Occipital lobe (tissue), 2 donors: ENCODE measurements around the gene TBX15. TPM values are rescaled to one million over a fixed set of nuclear protein-coding genes. Genes with fewer than 3 reads are reported as not detected.

Experiments
- DNase-seq: peaks from one replicate; lab custom pipeline; 2025; lab: John Stamatoyannopoulos, UW
- total RNA-seq: library from RNA; depleted of rRNA; stranded (reverse); fragments of >200 nt; gene quantifications from one replicate; pipeline ENCODE4 v1.2.3, GENCODE V29; 2014

The TBX15 gene
- total RNA-seq, 1 donor from 2014 or later: 1.2 TPM

- DNase-seq: no peak
These were observed 2.2 kb downstream of the TBX15 start for GRCh38 chr1:118985640-118986554.

DNA sequence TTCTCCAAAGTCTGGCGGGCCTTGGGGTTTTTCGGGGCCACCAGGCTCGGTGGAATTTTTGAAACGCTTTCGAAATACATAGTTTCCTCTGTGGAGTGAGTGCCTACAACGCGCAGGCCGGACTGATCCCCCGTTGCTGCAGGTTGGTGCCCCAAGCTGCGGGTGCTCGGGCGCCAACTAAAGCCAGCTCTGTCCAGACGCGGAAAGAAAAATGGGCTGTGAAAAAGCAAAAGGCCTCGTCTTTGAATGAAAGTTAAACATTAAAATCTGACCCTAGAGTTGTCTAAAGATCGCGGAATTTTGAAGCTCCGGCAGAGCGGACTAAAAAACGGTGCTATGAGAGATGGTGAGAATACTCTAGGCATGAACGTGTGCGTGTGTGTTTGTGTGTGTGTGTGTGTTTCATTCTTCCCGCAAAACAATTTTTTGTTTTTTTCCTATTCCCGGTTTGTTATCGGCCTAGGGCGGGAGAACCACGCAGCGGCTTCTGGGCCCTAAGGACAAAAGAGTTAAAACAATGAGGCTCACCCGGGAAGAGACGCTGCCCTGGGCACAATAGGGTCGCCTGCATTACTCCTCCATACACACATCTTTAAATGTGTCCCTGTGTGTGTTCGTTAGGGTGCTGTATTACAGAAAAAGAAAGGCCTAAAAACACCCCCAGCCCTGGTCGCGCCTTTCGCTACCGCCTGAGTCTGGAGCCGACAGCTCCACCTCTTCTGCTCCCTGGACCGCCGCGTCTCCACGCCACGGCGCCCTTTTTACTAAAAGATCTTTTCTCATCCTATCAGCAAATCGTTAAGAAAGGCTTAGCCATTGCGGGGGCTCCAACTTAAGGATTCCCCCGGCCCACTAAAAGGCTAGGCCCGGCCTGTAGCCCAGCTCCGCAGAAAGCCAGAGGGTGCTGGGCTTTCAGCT is 3.2 kb downstream of the TBX15 start:
- DNase-seq: no peak

DNA sequence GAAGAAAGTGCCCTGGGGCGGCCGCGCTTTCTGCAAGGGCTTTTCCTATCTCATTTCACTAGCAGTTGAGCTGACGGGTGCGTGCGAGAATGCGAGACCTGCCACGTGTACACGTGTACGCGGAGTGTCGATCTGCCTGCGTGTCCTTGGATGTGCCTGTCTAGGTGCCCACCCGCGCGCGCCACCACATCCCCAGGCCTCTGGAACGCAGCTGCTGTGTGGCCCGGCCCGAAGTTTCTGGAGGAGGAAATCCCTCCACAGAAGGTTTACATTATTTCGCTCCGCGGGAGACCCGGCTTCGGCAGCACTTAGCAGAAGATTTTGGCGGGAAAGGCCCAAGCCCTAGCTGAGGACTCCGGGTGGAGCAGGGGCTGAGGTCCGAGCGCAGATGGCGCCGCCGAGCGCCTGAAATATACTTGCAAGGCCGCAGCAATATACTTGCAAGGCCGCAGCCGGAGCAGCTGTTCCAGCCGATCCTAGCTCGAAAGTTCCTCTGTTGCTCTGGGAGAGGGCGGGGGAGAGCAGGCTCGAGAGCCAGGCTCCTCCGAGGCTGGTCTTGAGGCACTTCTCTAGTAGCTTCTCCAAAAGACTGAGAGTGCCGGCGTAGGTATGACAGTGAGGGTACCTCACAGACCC is 3.9 kb downstream of the TBX15 start:
- DNase-seq: no peak

DNA sequence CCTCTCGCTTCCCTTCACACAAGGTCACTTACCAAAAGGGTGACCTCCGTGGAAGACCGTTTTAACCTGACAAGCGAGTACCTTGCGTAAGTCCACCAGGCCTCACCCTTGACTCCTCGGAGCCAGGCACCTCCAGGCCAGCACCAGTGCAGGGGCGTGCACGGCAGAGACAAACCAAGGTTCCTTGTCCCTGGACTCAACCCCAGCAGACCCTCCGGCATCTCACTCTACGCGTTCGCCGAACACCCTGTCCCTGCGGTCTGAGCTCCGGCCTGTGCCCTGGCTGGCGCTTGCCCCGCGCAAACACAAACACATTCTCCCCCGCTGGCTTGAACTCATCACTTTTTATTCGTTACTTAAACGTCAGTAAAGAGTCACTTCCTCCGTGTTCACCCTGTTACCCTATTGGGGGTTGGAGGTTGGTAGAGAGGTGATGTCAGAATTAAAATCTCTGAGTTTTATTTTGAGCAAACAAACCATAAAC is 4.5 kb downstream of the TBX15 start:
- DNase-seq: no peak

GRCh38 chr1:118982821-118983557 is 5.2 kb downstream of the TBX15 start:
- no peak for DNase-seq

GRCh38 chr1:118982266-118982665 is 5.9 kb downstream of the TBX15 start:
- no peak for DNase-seq

GRCh38 chr1:118981436-118981835 is 6.7 kb downstream of the TBX15 start:
- DNase-seq: no peak

DNA sequence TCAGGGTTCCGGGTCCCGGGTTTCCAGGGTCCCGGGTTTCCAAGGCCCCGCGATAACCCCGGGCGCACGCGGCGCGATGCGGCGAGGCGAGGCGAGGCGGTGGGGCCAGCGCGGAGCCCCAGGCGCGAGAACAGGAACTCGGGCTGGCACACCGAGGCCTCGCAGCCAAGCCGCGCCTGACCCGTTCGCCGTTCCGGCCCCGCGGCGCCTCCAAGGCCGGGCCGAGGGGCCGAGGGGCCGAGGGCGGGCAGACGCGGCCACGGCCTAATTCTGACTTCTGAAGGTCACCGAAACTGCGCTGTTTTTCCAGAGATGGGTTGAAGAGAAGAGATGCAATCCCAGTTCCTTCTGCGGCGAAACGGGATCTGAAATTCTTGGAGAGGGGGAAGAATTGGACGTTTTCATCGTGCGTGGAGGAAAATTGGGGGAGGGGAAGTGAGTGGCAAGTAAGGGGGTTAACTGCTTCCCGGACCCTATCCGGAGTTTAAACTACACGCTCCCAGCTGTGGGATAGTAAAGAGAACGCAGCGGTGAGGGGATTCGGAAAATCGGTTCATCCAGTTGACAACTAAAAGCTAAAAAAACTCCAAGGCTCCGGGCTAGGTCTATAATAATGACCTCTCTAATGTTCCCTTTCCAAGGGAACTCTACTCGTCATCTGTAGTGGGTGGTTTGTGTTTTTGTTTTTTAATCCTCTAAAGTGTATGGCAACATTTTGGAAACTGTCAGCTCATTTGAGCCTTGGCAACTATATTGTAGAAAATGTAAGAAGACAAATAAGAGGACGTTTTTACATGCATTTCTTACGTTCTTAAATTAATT is 8.2 kb downstream of the TBX15 start:
- DNase-seq: no peak

DNA sequence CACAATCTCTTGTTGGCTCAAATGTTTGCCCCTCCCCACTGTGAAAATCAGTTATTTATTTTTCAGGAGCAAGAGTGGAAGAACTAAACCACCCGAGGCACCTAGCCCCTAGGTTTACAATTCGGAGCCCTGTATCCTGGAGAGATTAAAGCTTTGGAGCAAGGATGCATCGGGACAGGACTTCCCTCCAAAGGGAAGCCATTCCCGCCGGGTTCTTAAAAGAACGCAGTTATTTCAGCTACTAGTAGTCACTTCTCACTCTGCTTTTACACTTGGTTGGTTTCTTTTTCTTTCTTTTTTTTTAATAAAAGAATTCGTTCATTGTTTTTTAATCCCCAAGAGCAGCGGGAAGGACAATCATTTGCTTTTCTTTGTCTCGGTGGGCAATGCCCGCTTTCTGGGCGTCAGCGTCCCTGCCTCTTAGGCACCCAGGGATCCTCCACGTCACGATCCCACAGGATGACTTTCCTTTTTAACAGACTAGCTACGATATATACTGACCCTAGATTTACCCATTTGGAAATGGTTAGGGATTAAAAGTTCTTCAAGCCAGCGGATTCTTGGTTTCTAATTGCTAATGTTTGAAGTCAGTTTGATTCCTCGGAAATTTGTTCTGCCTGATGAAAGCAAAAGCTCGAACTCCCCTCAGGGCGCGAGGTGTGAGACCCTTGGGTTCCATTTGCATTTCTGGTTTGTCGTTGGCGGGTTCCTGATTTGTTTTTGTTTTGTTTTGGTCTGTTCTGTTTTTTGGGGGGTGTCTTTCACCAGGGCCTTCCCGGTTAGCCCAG is 9.0 kb downstream of the TBX15 start:
- DNase-seq: no peak

- DNase-seq: no peak
These were observed 10.5 kb downstream of the TBX15 start for GRCh38 chr1:118977600-118977999.

DNA sequence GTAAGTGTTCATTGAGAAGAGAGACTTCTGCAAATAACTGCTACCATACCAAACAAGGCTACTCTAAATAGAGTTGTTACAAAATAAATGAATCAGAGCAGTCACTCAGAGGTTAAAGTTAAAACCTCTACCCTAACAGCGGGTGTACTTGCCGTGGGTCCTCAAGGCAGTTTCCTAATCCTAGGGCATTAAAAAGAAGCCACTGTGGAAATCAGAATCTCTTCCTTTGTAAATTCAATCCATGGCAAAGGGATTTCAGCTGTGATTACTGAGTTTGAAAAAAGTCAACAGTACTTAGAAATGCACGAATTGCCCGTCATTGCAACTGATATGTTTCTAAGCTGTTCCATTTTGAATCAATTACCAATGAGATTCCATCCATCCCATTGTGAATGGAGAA is 13.5 kb downstream of the TBX15 start:
- no peak for DNase-seq

DNA sequence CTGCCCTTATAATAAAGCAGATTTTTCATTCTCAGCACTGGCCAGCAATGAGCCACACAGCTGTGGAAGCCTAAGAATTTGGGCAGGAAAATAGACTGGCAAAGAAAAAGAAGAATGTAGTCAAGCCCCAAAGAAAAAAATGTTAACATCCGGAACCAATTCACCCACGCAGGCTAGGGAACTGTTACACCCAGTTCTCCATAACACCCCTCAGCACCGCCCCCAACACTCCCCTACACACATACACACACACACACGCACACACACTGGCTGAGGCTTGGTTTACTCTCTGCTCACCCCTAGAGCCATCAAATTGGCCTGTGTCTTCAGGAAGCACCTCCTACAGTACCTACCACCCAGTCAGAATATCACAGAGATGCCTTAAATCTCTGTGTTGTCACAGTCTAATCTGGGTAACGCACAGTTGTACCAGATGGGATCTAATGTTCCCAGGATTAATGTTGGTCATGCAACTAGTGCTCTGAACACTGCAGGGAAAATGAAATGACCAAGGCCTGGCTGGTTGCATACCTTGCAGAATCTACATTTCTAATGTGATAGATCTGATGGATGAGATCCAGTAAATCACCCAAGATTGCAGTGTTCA is 14.5 kb downstream of the TBX15 start:
- no peak for DNase-seq

GRCh38 chr1:118973032-118973431 is 15.1 kb downstream of the TBX15 start:
- no peak for DNase-seq

- no peak for DNase-seq
These were observed 17.7 kb downstream of the TBX15 start for GRCh38 chr1:118970451-118970850.

DNA sequence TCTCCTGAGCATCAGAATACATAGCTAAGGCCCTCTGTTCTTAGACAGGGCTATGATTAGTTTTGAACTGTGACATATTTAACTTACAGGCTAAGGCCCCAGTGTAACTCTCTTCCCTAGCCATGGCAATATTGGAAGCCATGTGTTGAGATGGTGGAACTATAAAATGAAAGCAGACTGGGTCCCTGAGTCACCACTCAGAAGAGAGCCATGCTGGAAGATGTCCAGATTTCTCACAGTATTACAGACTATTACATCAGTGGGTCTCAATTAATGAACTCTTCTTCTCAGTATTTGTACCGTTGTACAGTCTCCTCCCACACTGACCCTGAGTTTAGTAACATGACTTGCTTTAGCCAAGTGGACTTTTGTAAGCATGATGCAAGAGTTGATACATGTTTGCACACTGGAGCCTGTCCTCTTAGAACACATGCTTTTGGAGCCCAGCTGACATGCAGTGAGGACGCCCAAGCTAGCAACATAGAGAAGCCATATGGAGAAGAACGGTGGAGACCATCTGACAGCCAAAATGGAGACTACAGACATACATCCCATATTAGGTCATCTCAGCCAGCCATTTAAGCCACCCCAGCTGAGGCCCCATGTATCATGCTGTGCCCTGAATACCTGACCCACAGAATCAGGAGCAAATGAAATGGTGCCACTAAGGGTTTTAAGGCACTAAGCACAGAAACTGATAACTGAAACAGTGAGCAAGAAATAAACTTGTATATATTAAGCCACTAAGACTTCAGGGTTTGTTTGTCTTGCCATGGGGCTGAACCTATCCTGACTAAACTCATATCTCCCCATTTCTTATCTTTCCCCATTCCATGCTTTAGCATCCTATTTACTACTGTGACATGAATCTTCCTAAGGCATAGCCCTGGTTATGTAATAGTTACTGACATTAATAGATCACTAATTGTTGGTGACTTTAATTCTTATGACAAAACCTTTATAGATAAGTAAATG is 24.4 kb downstream of the TBX15 start:
- DNase-seq: no peak

DNA sequence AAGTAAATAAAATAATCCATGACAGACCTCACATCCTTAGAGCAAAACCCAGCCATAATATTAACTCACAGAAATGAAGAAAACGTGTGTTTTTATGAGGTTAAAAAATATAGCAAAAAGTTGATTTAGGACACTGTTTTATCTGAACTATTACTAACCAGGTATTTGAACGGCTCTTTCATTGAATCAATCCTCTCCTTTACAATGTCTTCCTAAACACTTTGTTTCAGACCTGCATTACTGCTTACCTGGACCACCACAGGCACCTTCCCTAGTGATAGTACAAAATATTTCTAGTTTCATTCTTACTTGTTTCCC is 25.0 kb downstream of the TBX15 start:
- DNase-seq: no peak

DNA sequence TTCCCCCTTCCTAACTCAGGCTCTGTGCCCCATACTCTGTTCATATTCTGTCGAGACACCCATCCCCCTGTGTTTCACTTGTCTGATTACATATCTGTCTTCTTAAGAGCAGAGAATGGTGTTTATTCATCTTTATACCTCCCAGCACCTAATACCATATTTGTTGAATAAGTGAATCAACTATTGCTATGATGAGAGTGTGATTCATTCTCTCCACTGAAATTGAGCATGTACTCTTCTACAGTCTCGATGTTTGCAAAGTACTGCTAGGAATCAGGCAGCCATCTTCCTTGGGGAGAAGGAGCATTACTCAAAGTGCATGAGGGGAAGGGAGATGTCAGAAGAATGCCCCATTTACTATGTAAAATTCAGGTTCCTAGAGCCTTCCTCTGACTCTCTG is 27.0 kb downstream of the TBX15 start:
- no peak for DNase-seq
